ENCODE results near the gene SLC6A18.

- TF ChIP-seq CTCF (IDR thresholded peaks at IDR 0.05; ENCODE audit: low read depth, low read length, poor library complexity, severe bottlenecking) (no peak), EZH2phosphoT487 (IDR thresholded peaks at IDR 0.05; ENCODE audit: borderline replicate concordance, low read length) (no peak)
These were observed 4.8 kb upstream of the SLC6A18 start for GRCh38 chr5:1220351-1220750.
